IMR-90 (cell line): ENCODE results near the gene KCNJ16. TPM values are rescaled to one million over a fixed set of nuclear protein-coding genes. Genes with fewer than 3 reads are reported as not detected.

Experiments
- ATAC-seq: fragments of 200-7000 bp; cut with Tn5 transposase; 2 replicates; pipeline ENCODE4 v1.9.1; 2020; ENCODE audit warnings: low read depth, mild to moderate bottlenecking, moderate library complexity
- BruUV-seq: library from RNA; stranded (reverse); fragments of 400-500 nt; replicated peaks from 2 replicates; lab custom pipeline; 2021; lab: Mats Ljungman, UMichigan
- CTCF ChIA-PET: fragments of 300-600 bp; formaldehyde crosslinking; extraction: SDS; loops from one replicate; lab custom pipeline; 2021; ENCODE audit warnings: antibody characterized with exemption; lab: Yijun Ruan, JAX
- POLR2A ChIA-PET: fragments of 300-600 bp; sonication (Branson Sonifier 250); formaldehyde crosslinking; loops from one replicate; lab custom pipeline; 2022; ENCODE audit warnings: antibody characterized with exemption; ENCODE audit not compliant: unreplicated experiment; lab: Charles Lee
- DNase-seq: peaks from one replicate; pipeline ENCODE4 v3.0.0; 2013
- H2AFZ ChIP-seq: replicated peaks from 2 replicates; pipeline ENCODE3; 2013; ENCODE audit warnings: low read length, mild to moderate bottlenecking; ENCODE audit not compliant: poor library complexity
- H2AK5ac ChIP-seq: 2 replicates; pipeline ENCODE4 v1.6.1; 2013; ENCODE audit warnings: low read depth, low read length, inconsistent platforms
- H2AK9ac ChIP-seq: replicated peaks from 2 replicates; pipeline ENCODE3; 2013; ENCODE audit warnings: mild to moderate bottlenecking, low read depth, low read length, moderate library complexity; ENCODE audit not compliant: poor library complexity
- H2BK120ac ChIP-seq: 2 replicates; pipeline ENCODE4 v1.6.1; 2013; ENCODE audit warnings: low read depth, low read length, inconsistent platforms
- H2BK15ac ChIP-seq: 3 replicates; pipeline ENCODE4 v1.6.1; 2013; ENCODE audit warnings: low read depth, low read length, inconsistent platforms
- H2BK20ac ChIP-seq: 2 replicates; pipeline ENCODE4 v1.6.1; 2013; ENCODE audit warnings: low read depth, mild to moderate bottlenecking, inconsistent platforms, low read length, moderate library complexity
- H2BK5ac ChIP-seq: 2 replicates; pipeline ENCODE4 v1.6.1; 2013; ENCODE audit warnings: mild to moderate bottlenecking, low read depth, low read length, inconsistent platforms; ENCODE audit not compliant: poor library complexity, severe bottlenecking
- H3K14ac ChIP-seq: replicated peaks from 2 replicates; pipeline ENCODE4 v1.6.1; 2013; ENCODE audit warnings: low read depth, low read length, inconsistent platforms
- H3K18ac ChIP-seq: 2 replicates; pipeline ENCODE4 v1.6.1; 2013; ENCODE audit warnings: low read depth, low read length, control low read depth
- H3K23ac ChIP-seq: 2 replicates; pipeline ENCODE4 v1.6.1; 2013; ENCODE audit warnings: low read depth, low read length, inconsistent platforms
- H3K27ac ChIP-seq: 2 replicates; pipeline ENCODE4 v1.5.1; 2013; ENCODE audit warnings: mild to moderate bottlenecking, control low read depth, low read length; ENCODE audit not compliant: insufficient read depth
- H3K27me3 ChIP-seq: 2 replicates; pipeline ENCODE4 v1.6.1; 2013; ENCODE audit warnings: low read length; ENCODE audit not compliant: control insufficient read depth, insufficient read depth
- H3K36me3 ChIP-seq: 2 replicates; pipeline ENCODE4 v1.6.1; 2013; ENCODE audit warnings: low read length, mixed read lengths; ENCODE audit not compliant: control insufficient read depth, insufficient read depth
- H3K4ac ChIP-seq: 2 replicates; pipeline ENCODE4 v1.6.1; 2013; ENCODE audit warnings: low read depth, low read length, inconsistent platforms
- H3K4me1 ChIP-seq: 2 replicates; pipeline ENCODE4 v1.6.1; 2013; ENCODE audit warnings: low read length, mixed read lengths; ENCODE audit not compliant: control insufficient read depth, insufficient read depth
- H3K4me2 ChIP-seq: 2 replicates; pipeline ENCODE4 v1.6.1; 2013; ENCODE audit warnings: low read depth, mild to moderate bottlenecking, control low read depth, low read length, moderate library complexity
- H3K4me3 ChIP-seq: 2 replicates; pipeline ENCODE4 v1.5.1; 2013; ENCODE audit warnings: low read depth, mild to moderate bottlenecking, control low read depth, low read length, moderate library complexity; ENCODE audit not compliant: insufficient read depth
- H3K56ac ChIP-seq: 2 replicates; pipeline ENCODE4 v1.6.1; 2013; ENCODE audit warnings: low read length, inconsistent platforms; ENCODE audit not compliant: insufficient read depth; ENCODE audit errors: extremely low read depth
- H3K79me1 ChIP-seq, 2 experiments: 2 replicates each; pipeline ENCODE4 v1.6.1; 2013; ENCODE audit warnings: low read length in 2 of 2, inconsistent platforms in 1 of 2, low read depth in 1 of 2
- H3K9ac ChIP-seq: 2 replicates; pipeline ENCODE4 v1.6.1; 2013; ENCODE audit warnings: low read depth, low read length, control low read depth
- H3K9me1 ChIP-seq: 2 replicates; pipeline ENCODE4 v1.6.1; 2013; ENCODE audit warnings: low read length, inconsistent platforms; ENCODE audit not compliant: insufficient read depth
- H3K9me3 ChIP-seq: 2 replicates; pipeline ENCODE4 v1.6.1; 2013; ENCODE audit warnings: low read length; ENCODE audit not compliant: control insufficient read depth, insufficient read depth
- H4K20me1 ChIP-seq: 2 replicates; pipeline ENCODE4 v1.6.1; 2013; ENCODE audit warnings: low read length, inconsistent platforms; ENCODE audit not compliant: insufficient read depth
- H4K5ac ChIP-seq: 2 replicates; pipeline ENCODE4 v1.6.1; 2013; ENCODE audit warnings: mild to moderate bottlenecking, low read depth, low read length, control low read depth
- H4K8ac ChIP-seq, 2 experiments: 2 replicates each; pipeline ENCODE4 v1.6.1; 2013; ENCODE audit warnings: low read depth in 2 of 2, low read length in 2 of 2, control low read depth in 1 of 2, inconsistent platforms in 1 of 2
- H4K91ac ChIP-seq: 2 replicates; pipeline ENCODE4 v1.6.1; 2013; ENCODE audit warnings: low read depth, low read length, inconsistent platforms; ENCODE audit not compliant: insufficient read depth
- CHD1 ChIP-seq: IDR thresholded peaks from 2 replicates; pipeline ENCODE4 v1.6.1; 2012; ENCODE audit warnings: low read depth, low read length, improper control_type of control experiment
- FOS ChIP-seq: fragments of 150-350 bp; IDR thresholded peaks from 2 replicates; pipeline ENCODE4 v1.6.1; 2016; ENCODE audit warnings: low read depth, low read length
- MAZ ChIP-seq: IDR thresholded peaks from 2 replicates; pipeline ENCODE4 v1.6.1; 2012; ENCODE audit warnings: low read depth, mild to moderate bottlenecking, low read length, improper control_type of control experiment, moderate library complexity, borderline replicate concordance
- POLR2A ChIP-seq: IDR thresholded peaks from 2 replicates; pipeline ENCODE4 v1.6.1; 2012; ENCODE audit warnings: mild to moderate bottlenecking, low read depth, low read length
- RAD21 ChIP-seq: IDR thresholded peaks from 2 replicates; pipeline ENCODE4 v1.6.1; 2012; ENCODE audit warnings: low read length, improper control_type of control experiment
- RFX5 ChIP-seq: IDR thresholded peaks from 2 replicates; pipeline ENCODE4 v1.8.0; 2012; ENCODE audit warnings: low read depth, mild to moderate bottlenecking, low read length, moderate library complexity
- SMC3 ChIP-seq: fragments of 150-350 bp; IDR thresholded peaks from 2 replicates; pipeline ENCODE4 v1.6.1; 2016; ENCODE audit warnings: low read depth, mild to moderate bottlenecking, antibody characterized with exemption, low read length, moderate library complexity
- WGBS, 2 experiments: methylation state at CpG; one replicate each; pipeline versions ENCODE4 v1.1.5 to v1.1.7; 2013; ENCODE audit warnings: missing lambda C conversion rate in 2 of 2; ENCODE audit not compliant: insufficient read length in 1 of 2; ENCODE audit errors: extremely low coverage in 2 of 2; 5-methylcytosine and 5-hydroxymethylcytosine counted together
- dilution Hi-C: fragments of 300-500 bp; cut with HindIII; formaldehyde crosslinking; loops from one replicate; pipeline ENCODE4 v1.14.3; 2018; ENCODE audit warnings: low sequenced_read_pairs; ENCODE audit not compliant: unreplicated experiment
- in situ Hi-C: fragments of 300-500 bp; cut with MboI; formaldehyde crosslinking; loops from 3 replicates; pipeline ENCODE4 v1.14.3; 2019; ENCODE audit warnings: low sequenced_read_pairs, inconsistent platforms, mixed read lengths
- intact Hi-C: fragments of 100-400 bp; cut with micrococcal nuclease; formaldehyde crosslinking; loops from 2 replicates; pipeline ENCODE4 v1.10.0; 2022
- polyA plus RNA-seq, 3 experiments: library from polyadenylated mRNA; depleted of rRNA; stranded (reverse); fragments of >200 nt; gene quantifications; 2 replicates each; pipeline ENCODE4 v1.2.3, GENCODE V29; 2012; ENCODE audit warnings: low replicate concordance in 1 of 3
- total RNA-seq: library from RNA; depleted of rRNA; stranded (reverse); fragments of >200 nt; gene quantifications from 2 replicates; pipeline ENCODE4 v1.2.3, GENCODE V29; 2012
- TF ChIP-seq, protein P1 (sequence below): fragments of 150-350 bp; IDR thresholded peaks from 2 replicates; pipeline ENCODE4 v1.6.1; 2017; ENCODE audit warnings: mild to moderate bottlenecking, antibody characterized with exemption, low read length, low read depth
- TF ChIP-seq, protein P2 (sequence below): conservative IDR thresholded peaks from 2 replicates; pipeline ENCODE4 v1.5.1; 2012; ENCODE audit warnings: mild to moderate bottlenecking, low read depth, low read length, improper control_type of control experiment

KCNJ16 gene
- total and polyA plus RNA-seq, 2 of the 4 experiments (the other 2 are of a cell fraction): not detected

DNA sequence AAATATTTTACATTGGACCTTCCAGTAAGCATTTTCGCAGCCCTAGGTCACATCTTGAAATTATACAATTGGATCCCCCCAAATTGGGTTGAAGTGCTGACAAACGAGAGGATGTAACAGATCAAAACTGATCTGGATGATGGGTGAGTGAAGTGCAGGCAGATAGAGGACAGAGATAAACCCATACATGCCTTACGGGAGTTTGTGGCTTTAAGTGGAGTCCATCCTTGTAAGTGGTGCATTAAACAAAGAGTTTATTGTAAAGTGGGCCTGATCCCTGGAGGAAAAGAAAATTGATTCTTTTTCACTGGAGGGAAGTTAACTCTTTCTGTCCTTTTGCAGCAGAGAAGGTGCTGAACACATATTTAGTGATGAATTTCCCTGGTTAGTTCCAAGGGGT is 55.3 kb downstream of the KCNJ16 start:
- WGBS, 2 experiments: 93% methylated on average over 3 of the region's 3 CpGs; no CpG with 5 or more reads in 1 of the 2 experiments
- Histone ChIP-seq H4K5ac (no peak overlapping the region), H3K56ac (no peak overlapping the region), H3K79me1 (no peaks in the 10 kb centered on the region), H3K9ac (no peak overlapping the region), H3K27ac (no peak overlapping the region), H2AK9ac (no peak overlapping the region), H3K4me2 (no peak overlapping the region), H3K14ac (no peak overlapping the region), H2AFZ (no peak overlapping the region), H3K9me1 (no peaks in the 10 kb centered on the region), H3K27me3 (no peaks in the 10 kb centered on the region), H3K23ac (no peak overlapping the region), H2BK20ac (no peak overlapping the region), H3K4me1 (no peaks in the 10 kb centered on the region), H2BK15ac (no peak overlapping the region), H2BK120ac (no peak overlapping the region), H2BK5ac (no peak overlapping the region), H3K4me3 (no peak overlapping the region), H3K18ac (no peak overlapping the region), H4K20me1 (no peaks in the 10 kb centered on the region), H4K91ac (no peak overlapping the region), H2AK5ac (no peak overlapping the region), H3K36me3 (no peaks in the 10 kb centered on the region), H3K9me3 (no peaks in the 10 kb centered on the region), H3K4ac (no peak overlapping the region), H4K8ac (no peak overlapping the region)
- intact Hi-C loops (no loop called here), dilution Hi-C loops (no loop called here), in situ Hi-C loops (no loop called here)
- no peak for ATAC-seq
- no TSS peak for BruUV-seq
- no peak for TF ChIP-seq RFX5
- TF ChIP-seq FOS: no peak
- TF ChIP-seq, protein P1, sequence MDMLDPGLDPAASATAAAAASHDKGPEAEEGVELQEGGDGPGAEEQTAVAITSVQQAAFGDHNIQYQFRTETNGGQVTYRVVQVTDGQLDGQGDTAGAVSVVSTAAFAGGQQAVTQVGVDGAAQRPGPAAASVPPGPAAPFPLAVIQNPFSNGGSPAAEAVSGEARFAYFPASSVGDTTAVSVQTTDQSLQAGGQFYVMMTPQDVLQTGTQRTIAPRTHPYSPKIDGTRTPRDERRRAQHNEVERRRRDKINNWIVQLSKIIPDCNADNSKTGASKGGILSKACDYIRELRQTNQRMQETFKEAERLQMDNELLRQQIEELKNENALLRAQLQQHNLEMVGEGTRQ: no peak
- no peak for TF ChIP-seq MAZ
- no peak for TF ChIP-seq RAD21
- no peak for TF ChIP-seq SMC3
- TF ChIP-seq, protein P2, sequence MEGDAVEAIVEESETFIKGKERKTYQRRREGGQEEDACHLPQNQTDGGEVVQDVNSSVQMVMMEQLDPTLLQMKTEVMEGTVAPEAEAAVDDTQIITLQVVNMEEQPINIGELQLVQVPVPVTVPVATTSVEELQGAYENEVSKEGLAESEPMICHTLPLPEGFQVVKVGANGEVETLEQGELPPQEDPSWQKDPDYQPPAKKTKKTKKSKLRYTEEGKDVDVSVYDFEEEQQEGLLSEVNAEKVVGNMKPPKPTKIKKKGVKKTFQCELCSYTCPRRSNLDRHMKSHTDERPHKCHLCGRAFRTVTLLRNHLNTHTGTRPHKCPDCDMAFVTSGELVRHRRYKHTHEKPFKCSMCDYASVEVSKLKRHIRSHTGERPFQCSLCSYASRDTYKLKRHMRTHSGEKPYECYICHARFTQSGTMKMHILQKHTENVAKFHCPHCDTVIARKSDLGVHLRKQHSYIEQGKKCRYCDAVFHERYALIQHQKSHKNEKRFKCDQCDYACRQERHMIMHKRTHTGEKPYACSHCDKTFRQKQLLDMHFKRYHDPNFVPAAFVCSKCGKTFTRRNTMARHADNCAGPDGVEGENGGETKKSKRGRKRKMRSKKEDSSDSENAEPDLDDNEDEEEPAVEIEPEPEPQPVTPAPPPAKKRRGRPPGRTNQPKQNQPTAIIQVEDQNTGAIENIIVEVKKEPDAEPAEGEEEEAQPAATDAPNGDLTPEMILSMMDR: no peak
- TF ChIP-seq POLR2A: no peak
- no peak for TF ChIP-seq CHD1
- no peak for DNase-seq
- ChIA-PET CTCF (no interaction called here), POLR2A (no interaction called here)
